IMR-90 (cell line): ENCODE measurements around the gene ARHGEF18. TPM values are rescaled to one million over a fixed set of nuclear protein-coding genes. Genes with fewer than 3 reads are reported as not detected.

Source experiments
- ATAC-seq: fragments of 200-7000 bp; cut with Tn5 transposase; 2 replicates; pipeline ENCODE4 v1.9.1; 2020; ENCODE audit warnings: low read depth, mild to moderate bottlenecking, moderate library complexity
- BruUV-seq: library from RNA; stranded (reverse); fragments of 400-500 nt; replicated peaks from 2 replicates; lab custom pipeline; 2021; lab: Mats Ljungman, UMichigan
- CTCF ChIA-PET: fragments of 300-600 bp; formaldehyde crosslinking; extraction: SDS; loops from one replicate; lab custom pipeline; 2021; ENCODE audit warnings: antibody characterized with exemption; lab: Yijun Ruan, JAX
- POLR2A ChIA-PET: fragments of 300-600 bp; sonication (Branson Sonifier 250); formaldehyde crosslinking; loops from one replicate; lab custom pipeline; 2022; ENCODE audit warnings: antibody characterized with exemption; ENCODE audit not compliant: unreplicated experiment; lab: Charles Lee
- DNase-seq: peaks from one replicate; pipeline ENCODE4 v3.0.0; 2013
- H2AFZ ChIP-seq: replicated peaks from 2 replicates; pipeline ENCODE3; 2013; ENCODE audit warnings: low read length, mild to moderate bottlenecking; ENCODE audit not compliant: poor library complexity
- H2AK5ac ChIP-seq: 2 replicates; pipeline ENCODE4 v1.6.1; 2013; ENCODE audit warnings: low read depth, low read length, inconsistent platforms
- H2AK9ac ChIP-seq: replicated peaks from 2 replicates; pipeline ENCODE3; 2013; ENCODE audit warnings: mild to moderate bottlenecking, low read depth, low read length, moderate library complexity; ENCODE audit not compliant: poor library complexity
- H2BK120ac ChIP-seq: 2 replicates; pipeline ENCODE4 v1.6.1; 2013; ENCODE audit warnings: low read depth, low read length, inconsistent platforms
- H2BK15ac ChIP-seq: 3 replicates; pipeline ENCODE4 v1.6.1; 2013; ENCODE audit warnings: low read depth, low read length, inconsistent platforms
- H2BK20ac ChIP-seq: 2 replicates; pipeline ENCODE4 v1.6.1; 2013; ENCODE audit warnings: low read depth, mild to moderate bottlenecking, inconsistent platforms, low read length, moderate library complexity
- H2BK5ac ChIP-seq: 2 replicates; pipeline ENCODE4 v1.6.1; 2013; ENCODE audit warnings: mild to moderate bottlenecking, low read depth, low read length, inconsistent platforms; ENCODE audit not compliant: poor library complexity, severe bottlenecking
- H3K14ac ChIP-seq: replicated peaks from 2 replicates; pipeline ENCODE4 v1.6.1; 2013; ENCODE audit warnings: low read depth, low read length, inconsistent platforms
- H3K18ac ChIP-seq: 2 replicates; pipeline ENCODE4 v1.6.1; 2013; ENCODE audit warnings: low read depth, low read length, control low read depth
- H3K23ac ChIP-seq: 2 replicates; pipeline ENCODE4 v1.6.1; 2013; ENCODE audit warnings: low read depth, low read length, inconsistent platforms
- H3K27ac ChIP-seq: 2 replicates; pipeline ENCODE4 v1.5.1; 2013; ENCODE audit warnings: mild to moderate bottlenecking, control low read depth, low read length; ENCODE audit not compliant: insufficient read depth
- H3K27me3 ChIP-seq: 2 replicates; pipeline ENCODE4 v1.6.1; 2013; ENCODE audit warnings: low read length; ENCODE audit not compliant: control insufficient read depth, insufficient read depth
- H3K36me3 ChIP-seq: 2 replicates; pipeline ENCODE4 v1.6.1; 2013; ENCODE audit warnings: low read length, mixed read lengths; ENCODE audit not compliant: control insufficient read depth, insufficient read depth
- H3K4ac ChIP-seq: 2 replicates; pipeline ENCODE4 v1.6.1; 2013; ENCODE audit warnings: low read depth, low read length, inconsistent platforms
- H3K4me1 ChIP-seq: 2 replicates; pipeline ENCODE4 v1.6.1; 2013; ENCODE audit warnings: low read length, mixed read lengths; ENCODE audit not compliant: control insufficient read depth, insufficient read depth
- H3K4me2 ChIP-seq: 2 replicates; pipeline ENCODE4 v1.6.1; 2013; ENCODE audit warnings: low read depth, mild to moderate bottlenecking, control low read depth, low read length, moderate library complexity
- H3K4me3 ChIP-seq: 2 replicates; pipeline ENCODE4 v1.5.1; 2013; ENCODE audit warnings: low read depth, mild to moderate bottlenecking, control low read depth, low read length, moderate library complexity; ENCODE audit not compliant: insufficient read depth
- H3K56ac ChIP-seq: 2 replicates; pipeline ENCODE4 v1.6.1; 2013; ENCODE audit warnings: low read length, inconsistent platforms; ENCODE audit not compliant: insufficient read depth; ENCODE audit errors: extremely low read depth
- H3K79me1 ChIP-seq, 2 experiments: 2 replicates each; pipeline ENCODE4 v1.6.1; 2013; ENCODE audit warnings: low read length in 2 of 2, inconsistent platforms in 1 of 2, low read depth in 1 of 2
- H3K9ac ChIP-seq: 2 replicates; pipeline ENCODE4 v1.6.1; 2013; ENCODE audit warnings: low read depth, low read length, control low read depth
- H3K9me1 ChIP-seq: 2 replicates; pipeline ENCODE4 v1.6.1; 2013; ENCODE audit warnings: low read length, inconsistent platforms; ENCODE audit not compliant: insufficient read depth
- H3K9me3 ChIP-seq: 2 replicates; pipeline ENCODE4 v1.6.1; 2013; ENCODE audit warnings: low read length; ENCODE audit not compliant: control insufficient read depth, insufficient read depth
- H4K20me1 ChIP-seq: 2 replicates; pipeline ENCODE4 v1.6.1; 2013; ENCODE audit warnings: low read length, inconsistent platforms; ENCODE audit not compliant: insufficient read depth
- H4K5ac ChIP-seq: 2 replicates; pipeline ENCODE4 v1.6.1; 2013; ENCODE audit warnings: mild to moderate bottlenecking, low read depth, low read length, control low read depth
- H4K8ac ChIP-seq, 2 experiments: 2 replicates each; pipeline ENCODE4 v1.6.1; 2013; ENCODE audit warnings: low read depth in 2 of 2, low read length in 2 of 2, control low read depth in 1 of 2, inconsistent platforms in 1 of 2
- H4K91ac ChIP-seq: 2 replicates; pipeline ENCODE4 v1.6.1; 2013; ENCODE audit warnings: low read depth, low read length, inconsistent platforms; ENCODE audit not compliant: insufficient read depth
- BHLHE40 ChIP-seq: fragments of 150-350 bp; IDR thresholded peaks from 2 replicates; pipeline ENCODE4 v1.6.1; 2016; ENCODE audit warnings: mild to moderate bottlenecking, low read depth, low read length
- CEBPB ChIP-seq: IDR thresholded peaks from 2 replicates; pipeline ENCODE4 v1.6.1; 2012; ENCODE audit warnings: low read depth, low read length, improper control_type of control experiment
- CHD1 ChIP-seq: IDR thresholded peaks from 2 replicates; pipeline ENCODE4 v1.6.1; 2012; ENCODE audit warnings: low read depth, low read length, improper control_type of control experiment
- FOS ChIP-seq: fragments of 150-350 bp; IDR thresholded peaks from 2 replicates; pipeline ENCODE4 v1.6.1; 2016; ENCODE audit warnings: low read depth, low read length
- MAFK ChIP-seq: IDR thresholded peaks from 2 replicates; pipeline ENCODE4 v1.6.1; 2012; ENCODE audit warnings: low read depth, low read length, improper control_type of control experiment
- MAZ ChIP-seq: IDR thresholded peaks from 2 replicates; pipeline ENCODE4 v1.6.1; 2012; ENCODE audit warnings: low read depth, mild to moderate bottlenecking, low read length, improper control_type of control experiment, moderate library complexity, borderline replicate concordance
- NFE2L2 ChIP-seq: fragments of 150-350 bp; IDR thresholded peaks from 2 replicates; pipeline ENCODE4 v1.6.1; 2016; ENCODE audit warnings: low read depth, mild to moderate bottlenecking, low read length
- POLR2A ChIP-seq: IDR thresholded peaks from 2 replicates; pipeline ENCODE4 v1.6.1; 2012; ENCODE audit warnings: mild to moderate bottlenecking, low read depth, low read length
- RCOR1 ChIP-seq: IDR thresholded peaks from 2 replicates; pipeline ENCODE4 v1.6.1; 2012; ENCODE audit warnings: mild to moderate bottlenecking, low read length, improper control_type of control experiment; ENCODE audit not compliant: insufficient replicate concordance
- RFX5 ChIP-seq: IDR thresholded peaks from 2 replicates; pipeline ENCODE4 v1.8.0; 2012; ENCODE audit warnings: low read depth, mild to moderate bottlenecking, low read length, moderate library complexity
- SMC3 ChIP-seq: fragments of 150-350 bp; IDR thresholded peaks from 2 replicates; pipeline ENCODE4 v1.6.1; 2016; ENCODE audit warnings: low read depth, mild to moderate bottlenecking, antibody characterized with exemption, low read length, moderate library complexity
- WGBS, 2 experiments: methylation state at CpG; one replicate each; pipeline versions ENCODE4 v1.1.5 to v1.1.7; 2013; ENCODE audit warnings: missing lambda C conversion rate in 2 of 2; ENCODE audit not compliant: insufficient read length in 1 of 2; ENCODE audit errors: extremely low coverage in 2 of 2; 5-methylcytosine and 5-hydroxymethylcytosine counted together
- dilution Hi-C: fragments of 300-500 bp; cut with HindIII; formaldehyde crosslinking; loops from one replicate; pipeline ENCODE4 v1.14.3; 2018; ENCODE audit warnings: low sequenced_read_pairs; ENCODE audit not compliant: unreplicated experiment
- in situ Hi-C: fragments of 300-500 bp; cut with MboI; formaldehyde crosslinking; loops from 3 replicates; pipeline ENCODE4 v1.14.3; 2019; ENCODE audit warnings: low sequenced_read_pairs, inconsistent platforms, mixed read lengths
- intact Hi-C: fragments of 100-400 bp; cut with micrococcal nuclease; formaldehyde crosslinking; loops from 2 replicates; pipeline ENCODE4 v1.10.0; 2022
- polyA plus RNA-seq, 3 experiments: library from polyadenylated mRNA; depleted of rRNA; stranded (reverse); fragments of >200 nt; gene quantifications; 2 replicates each; pipeline ENCODE4 v1.2.3, GENCODE V29; 2012; ENCODE audit warnings: low replicate concordance in 1 of 3
- total RNA-seq: library from RNA; depleted of rRNA; stranded (reverse); fragments of >200 nt; gene quantifications from 2 replicates; pipeline ENCODE4 v1.2.3, GENCODE V29; 2012
- TF ChIP-seq, protein P1 (sequence below): fragments of 150-350 bp; IDR thresholded peaks from 2 replicates; pipeline ENCODE4 v1.6.1; 2017; ENCODE audit warnings: mild to moderate bottlenecking, antibody characterized with exemption, low read length, low read depth
- TF ChIP-seq, protein P2 (sequence below): fragments of 150-350 bp; IDR thresholded peaks from 2 replicates; pipeline ENCODE4 v1.6.1; 2016; ENCODE audit warnings: low read depth, mild to moderate bottlenecking, low read length, moderate library complexity, borderline replicate concordance
- TF ChIP-seq, protein P3 (sequence below): conservative IDR thresholded peaks from 2 replicates; pipeline ENCODE4 v1.5.1; 2012; ENCODE audit warnings: mild to moderate bottlenecking, low read depth, low read length, improper control_type of control experiment

The ARHGEF18 gene
- total and polyA plus RNA-seq, 2 of the 4 experiments (the other 2 are of a cell fraction), result 11.6 to 12.4 TPM

DNA sequence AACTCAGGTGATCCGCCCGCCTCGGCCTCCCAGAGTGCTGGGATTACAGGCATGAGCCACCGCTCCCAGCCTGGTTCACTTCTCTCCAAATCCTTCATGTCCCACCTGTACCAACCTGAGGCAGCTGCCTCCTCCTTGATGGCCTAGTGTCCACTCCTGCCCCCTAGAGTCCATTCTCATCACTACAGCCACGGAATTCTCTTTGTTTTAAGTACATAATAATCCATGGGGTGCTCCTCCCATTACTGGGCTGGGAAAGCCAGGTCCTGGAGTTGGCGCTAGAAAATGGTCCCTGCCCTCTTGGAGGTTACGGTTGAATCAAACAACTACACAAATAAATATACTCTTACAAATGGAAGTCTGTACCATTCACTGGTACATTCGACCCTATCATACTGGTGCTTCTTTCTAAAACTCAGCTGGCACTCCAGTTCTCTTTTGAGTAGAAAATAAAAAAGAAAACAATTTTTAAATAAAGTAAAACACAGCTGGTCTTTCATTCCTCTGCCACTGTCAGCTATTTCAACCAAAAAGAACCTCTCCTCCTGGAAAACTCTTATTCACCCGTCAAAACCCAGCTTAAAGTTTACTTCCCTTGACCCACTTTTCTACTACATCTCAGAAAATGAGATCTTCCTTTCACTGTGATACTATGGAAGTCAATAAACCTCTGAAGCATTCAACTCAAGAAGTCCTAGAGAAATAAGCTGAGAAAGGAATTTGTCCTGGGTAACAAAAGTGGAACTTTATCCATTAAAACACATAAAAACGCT is 22.4 kb upstream of the ARHGEF18 start:
- CTCF ChIA-PET, result interaction anchor here (0.6 to 0.7 kb wide), 3 partner anchors 13 to 174 kb away, joined by 3 read pairs; no protein-coding TSS in a partner anchor
- Histone ChIP-seq H3K14ac (no peak overlapping the region), H4K5ac (no peak overlapping the region), H4K8ac (no peak overlapping the region), H3K27me3 (no peaks in the 10 kb centered on the region), H3K79me1 (no peaks in the 10 kb centered on the region), H3K56ac (no peak overlapping the region), H3K23ac (no peak overlapping the region), H3K27ac (no peak overlapping the region), H3K18ac (no peak overlapping the region), H2AK9ac (no peak overlapping the region), H2BK20ac (no peak overlapping the region), H3K4me1 (no peaks in the 10 kb centered on the region), H2BK15ac (no peak overlapping the region), H2BK5ac (no peak overlapping the region), H4K91ac (no peak overlapping the region), H3K4me2 (no peak overlapping the region), H4K20me1 (no peaks in the 10 kb centered on the region), H3K4ac (no peak overlapping the region), H3K4me3 (no peak overlapping the region), H3K9me3 (no peaks in the 10 kb centered on the region), H3K36me3 (no peaks in the 10 kb centered on the region), H2AK5ac (no peak overlapping the region), H3K9ac (no peak overlapping the region), H2AFZ (no peak overlapping the region), H2BK120ac (no peak overlapping the region), H3K9me1 (no peaks in the 10 kb centered on the region)
- dilution Hi-C loops, result no loop called here
- BruUV-seq, result no TSS peak
- TF ChIP-seq BHLHE40 (no peak), FOS (no peak), CEBPB (no peak), MAFK (no peak), NFE2L2 (no peak), POLR2A (no peak), CHD1 (no peak), RCOR1 (no peak), RFX5 (no peak), SMC3 (no peak), MAZ (no peak)
- TF ChIP-seq, protein P1, sequence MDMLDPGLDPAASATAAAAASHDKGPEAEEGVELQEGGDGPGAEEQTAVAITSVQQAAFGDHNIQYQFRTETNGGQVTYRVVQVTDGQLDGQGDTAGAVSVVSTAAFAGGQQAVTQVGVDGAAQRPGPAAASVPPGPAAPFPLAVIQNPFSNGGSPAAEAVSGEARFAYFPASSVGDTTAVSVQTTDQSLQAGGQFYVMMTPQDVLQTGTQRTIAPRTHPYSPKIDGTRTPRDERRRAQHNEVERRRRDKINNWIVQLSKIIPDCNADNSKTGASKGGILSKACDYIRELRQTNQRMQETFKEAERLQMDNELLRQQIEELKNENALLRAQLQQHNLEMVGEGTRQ, result no peak
- TF ChIP-seq, protein P2, sequence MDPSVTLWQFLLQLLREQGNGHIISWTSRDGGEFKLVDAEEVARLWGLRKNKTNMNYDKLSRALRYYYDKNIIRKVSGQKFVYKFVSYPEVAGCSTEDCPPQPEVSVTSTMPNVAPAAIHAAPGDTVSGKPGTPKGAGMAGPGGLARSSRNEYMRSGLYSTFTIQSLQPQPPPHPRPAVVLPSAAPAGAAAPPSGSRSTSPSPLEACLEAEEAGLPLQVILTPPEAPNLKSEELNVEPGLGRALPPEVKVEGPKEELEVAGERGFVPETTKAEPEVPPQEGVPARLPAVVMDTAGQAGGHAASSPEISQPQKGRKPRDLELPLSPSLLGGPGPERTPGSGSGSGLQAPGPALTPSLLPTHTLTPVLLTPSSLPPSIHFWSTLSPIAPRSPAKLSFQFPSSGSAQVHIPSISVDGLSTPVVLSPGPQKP, result no peak
- TF ChIP-seq, protein P3, sequence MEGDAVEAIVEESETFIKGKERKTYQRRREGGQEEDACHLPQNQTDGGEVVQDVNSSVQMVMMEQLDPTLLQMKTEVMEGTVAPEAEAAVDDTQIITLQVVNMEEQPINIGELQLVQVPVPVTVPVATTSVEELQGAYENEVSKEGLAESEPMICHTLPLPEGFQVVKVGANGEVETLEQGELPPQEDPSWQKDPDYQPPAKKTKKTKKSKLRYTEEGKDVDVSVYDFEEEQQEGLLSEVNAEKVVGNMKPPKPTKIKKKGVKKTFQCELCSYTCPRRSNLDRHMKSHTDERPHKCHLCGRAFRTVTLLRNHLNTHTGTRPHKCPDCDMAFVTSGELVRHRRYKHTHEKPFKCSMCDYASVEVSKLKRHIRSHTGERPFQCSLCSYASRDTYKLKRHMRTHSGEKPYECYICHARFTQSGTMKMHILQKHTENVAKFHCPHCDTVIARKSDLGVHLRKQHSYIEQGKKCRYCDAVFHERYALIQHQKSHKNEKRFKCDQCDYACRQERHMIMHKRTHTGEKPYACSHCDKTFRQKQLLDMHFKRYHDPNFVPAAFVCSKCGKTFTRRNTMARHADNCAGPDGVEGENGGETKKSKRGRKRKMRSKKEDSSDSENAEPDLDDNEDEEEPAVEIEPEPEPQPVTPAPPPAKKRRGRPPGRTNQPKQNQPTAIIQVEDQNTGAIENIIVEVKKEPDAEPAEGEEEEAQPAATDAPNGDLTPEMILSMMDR, result no peak
- WGBS, 2 experiments, result 73% methylated on average over 3 of the region's 10 CpGs; no CpG with 5 or more reads in 1 of the 2 experiments
- intact Hi-C loops, result no loop called here
- DNase-seq (no peak), ATAC-seq (no peak)
- in situ Hi-C loops, result no loop called here
- POLR2A ChIA-PET, result no interaction called here
